Panc1 (cell line): ENCODE measurements around the gene ZNF816. TPM values are rescaled to one million over a fixed set of nuclear protein-coding genes. Genes with fewer than 3 reads are reported as not detected.

Experiments used
- ATAC-seq: fragments of 200-7000 bp; cut with Tn5 transposase; 2 replicates; pipeline ENCODE4 v1.9.1; 2020; ENCODE audit warnings: mild to moderate bottlenecking, moderate library complexity
- BruUV-seq: library from RNA; stranded (reverse); fragments of 400-500 nt; replicated peaks from 2 replicates; lab custom pipeline; 2021; lab: Mats Ljungman, UMichigan
- CTCF ChIA-PET: fragments of 300-600 bp; sonication (Branson Sonifier 250); formaldehyde crosslinking; loops from one replicate; lab custom pipeline; 2022; ENCODE audit warnings: antibody characterized with exemption; lab: Charles Lee
- POLR2A ChIA-PET: fragments of 300-600 bp; sonication (Branson Sonifier 250); formaldehyde crosslinking; loops from one replicate; lab custom pipeline; 2022; ENCODE audit warnings: antibody characterized with exemption; lab: Charles Lee
- DNase-seq: peaks from one replicate; pipeline ENCODE4 v3.0.0-alpha.2; 2010; ENCODE audit warnings: low read depth, low spot score
- H3K27ac ChIP-seq: 2 replicates; pipeline ENCODE4 v1.5.1; 2011; ENCODE audit warnings: mild to moderate bottlenecking, low read length, inconsistent platforms
- H3K27me3 ChIP-seq: fragments of 200-500 bp; sonication (Bioruptor generic); 2 replicates; pipeline ENCODE4 v1.6.0; 2014; ENCODE audit warnings: low read length, inconsistent platforms; ENCODE audit not compliant: control insufficient read depth, insufficient read depth
- H3K36me3 ChIP-seq: fragments of 200-500 bp; sonication (Bioruptor generic); 2 replicates; pipeline ENCODE4 v1.5.1; 2014; ENCODE audit warnings: inconsistent platforms, mild to moderate bottlenecking, low read length, moderate library complexity; ENCODE audit not compliant: control insufficient read depth, insufficient read depth
- H3K4me1 ChIP-seq: 2 replicates; pipeline ENCODE4 v1.5.1; 2011; ENCODE audit warnings: inconsistent platforms, mild to moderate bottlenecking, low read length, moderate library complexity; ENCODE audit not compliant: control insufficient read depth, insufficient read depth
- H3K4me3 ChIP-seq, 2 experiments: 2 replicates each; pipeline ENCODE4 v1.5.1; 2011 to 2012; ENCODE audit warnings: low read depth in 2 of 2, low read length in 2 of 2, mild to moderate bottlenecking in 2 of 2, inconsistent platforms in 1 of 2, moderate library complexity in 1 of 2
- H3K9me3 ChIP-seq: fragments of 200-500 bp; sonication (Bioruptor generic); 2 replicates; pipeline ENCODE4 v1.5.1; 2014; ENCODE audit warnings: low read depth, mild to moderate bottlenecking, inconsistent platforms, low read length, moderate library complexity; ENCODE audit not compliant: control insufficient read depth, insufficient read depth
- CTCF ChIP-seq: fragments of 450-650 bp; IDR thresholded peaks from 2 replicates; pipeline ENCODE4 v1.5.1; 2017; ENCODE audit warnings: mild to moderate bottlenecking
- POLR2AphosphoS5 ChIP-seq: IDR thresholded peaks from 2 replicates; pipeline ENCODE4 v1.6.1; 2012; ENCODE audit warnings: mild to moderate bottlenecking, low read depth, low read length, moderate library complexity
- REST ChIP-seq, 2 experiments: IDR thresholded peaks; 2 replicates each; pipeline ENCODE4 v1.6.1; 2011 to 2012; ENCODE audit warnings: low read depth in 2 of 2, control low read depth in 1 of 2, low read length in 1 of 2, mild to moderate bottlenecking in 1 of 2, moderate library complexity in 1 of 2; ENCODE audit not compliant: insufficient read depth in 1 of 2
- SIN3A ChIP-seq: IDR thresholded peaks from 2 replicates; pipeline ENCODE4 v1.6.1; 2012; ENCODE audit warnings: low read depth, mild to moderate bottlenecking, low read length, moderate library complexity, borderline replicate concordance; ENCODE audit not compliant: insufficient read depth
- TCF7L2 ChIP-seq: IDR thresholded peaks from 2 replicates; pipeline ENCODE4 v1.6.1; 2011; ENCODE audit warnings: mild to moderate bottlenecking, low read depth, low read length, inconsistent platforms
- in situ Hi-C: cut with HindIII; loops from 2 replicates; pipeline ENCODE4 v1.10.0; 2016; ENCODE audit warnings: low sequenced_read_pairs, low pct_unique_long_range_greater_than_20kb
- intact Hi-C: fragments of 100-400 bp; cut with micrococcal nuclease; formaldehyde crosslinking; loops from one replicate; pipeline ENCODE4 v1.10.0; 2022; ENCODE audit not compliant: unreplicated experiment
- total RNA-seq: library from RNA; stranded (reverse); gene quantifications from one replicate; pipeline ENCODE4 v1.2.1, GENCODE V29; 2021; ENCODE audit not compliant: unreplicated experiment

The ZNF816 gene
- total RNA-seq, 1 experiment from 2014 or later: 7.1 TPM

- H3K4me1 ChIP-seq: no peaks in the 10 kb centered on the region
- H3K9me3 ChIP-seq: no peaks in the 10 kb centered on the region
- no peaks in the 10 kb centered on the region; the same call in 1 of the 2 replicates for H3K36me3 ChIP-seq
- no peak overlapping the region for H3K4me3 ChIP-seq
- POLR2A ChIA-PET: no interaction called here
- BruUV-seq: no TSS peak
- no peak overlapping the region for H3K27ac ChIP-seq
- CTCF ChIA-PET: interaction anchor here (0.7 kb wide), 1 partner anchor 511 kb away, joined by 4 read pairs; no protein-coding TSS in a partner anchor
- ATAC-seq (no peak), DNase-seq (no peak)
- H3K27me3 ChIP-seq: no peaks in the 10 kb centered on the region
- intact Hi-C loops: no loop called here
- in situ Hi-C loops: no loop called here
- TF ChIP-seq POLR2AphosphoS5 (no peak), REST (IDR thresholded peaks at IDR 0.05; ENCODE audit: insufficient read depth in 1 of 2, low read depth in 2 of 2, low read length in 1 of 2) (no peak), TCF7L2 (no peak), SIN3A (no peak), CTCF (no peak)
Measured at GRCh38 chr19:52901842-52902241, 60.8 kb downstream of the ZNF816 start.

Other genes starting within 250 kb of the ZNF816 start
- gene ZNF611, start 227.8 kb downstream of the ZNF816 start, total RNA-seq: 16.6 TPM
- gene ZNF600, start 176.1 kb downstream of the ZNF816 start, total RNA-seq: 13.6 TPM
- gene ZNF28, start 141.2 kb downstream of the ZNF816 start, total RNA-seq: 26.7 TPM
- 27.5 TPM for gene ZNF468, start 105.3 kb downstream of the ZNF816 start, total RNA-seq
- gene ZNF320, start 65.2 kb downstream of the ZNF816 start, total RNA-seq: 10.2 TPM
- gene ZNF888, start 39.5 kb downstream of the ZNF816 start, total RNA-seq: 7.4 TPM
- gene ERVV-1, start 51.0 kb upstream of the ZNF816 start, total RNA-seq: not detected
- gene ERVV-2, start 81.9 kb upstream of the ZNF816 start, total RNA-seq: 0.10 TPM
- 29.1 TPM for gene ZNF160, start 140.5 kb upstream of the ZNF816 start, total RNA-seq
- gene ZNF415, start 170.0 kb upstream of the ZNF816 start, total RNA-seq: not detected
- 18.8 TPM for gene ZNF347, start 196.2 kb upstream of the ZNF816 start, total RNA-seq
- 7.0 TPM for gene ZNF665, start 230.5 kb upstream of the ZNF816 start, total RNA-seq